Measurements from ENCODE around the gene ZNF117.
"Not testable (repeated sequence)": the region's sequence is repeated elsewhere in the genome, so short reads cannot be mapped to it uniquely, and the experiment has no call there.

ZNF117 gene

DNA sequence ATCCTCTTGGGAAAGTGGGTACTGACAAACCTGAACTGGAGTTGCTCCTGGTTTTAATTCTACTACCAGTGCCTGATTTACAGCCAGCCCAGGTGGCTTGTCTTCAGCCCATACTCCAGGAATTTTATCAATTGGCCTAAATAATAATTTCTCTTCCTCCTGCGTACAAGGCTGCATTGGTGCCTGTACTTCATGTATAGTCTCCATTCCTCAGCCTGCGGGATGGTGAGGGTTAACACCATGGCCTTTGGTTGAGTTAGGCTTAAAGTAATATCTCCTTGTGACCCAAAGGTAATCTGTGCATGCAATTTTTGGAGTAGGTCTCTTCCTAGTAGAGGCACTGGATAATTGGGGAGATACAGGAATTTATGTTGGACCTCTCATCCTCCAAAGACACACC lies 5.5 kb upstream of the ZNF117 start:
- DNase-seq = no peak

- DNase-seq = no peak
Observed at GRCh38 chr7:64993901-64994300, 3.1 kb upstream of the ZNF117 start.

- no peak for DNase-seq
Observed at GRCh38 chr7:64992971-64993370, 2.1 kb upstream of the ZNF117 start.

GRCh38 chr7:64990216-64990615 lies 620 bp downstream of the ZNF117 start:
- no peak for DNase-seq

GRCh38 chr7:64978497-64979203 lies 12.2 kb downstream of the ZNF117 start:
- DNase-seq = no peak

DNA sequence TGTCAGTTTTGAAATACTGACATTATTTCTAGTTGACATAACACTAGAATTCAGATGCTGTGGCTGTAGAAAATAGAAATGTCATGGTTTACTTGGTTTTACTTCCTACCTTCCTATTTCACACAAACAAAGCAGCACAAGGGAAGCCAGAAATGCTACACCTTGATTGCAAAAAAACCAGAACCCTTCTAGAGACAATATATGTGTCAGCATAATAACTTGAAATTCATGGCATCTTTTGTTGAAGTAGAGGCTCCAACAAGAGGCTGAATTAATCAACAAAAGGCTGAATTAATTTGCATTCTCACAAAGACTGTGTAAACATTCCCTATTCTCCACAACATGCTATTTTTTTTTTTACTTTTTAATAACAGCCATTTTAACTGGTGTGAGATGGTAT lies 25.2 kb downstream of the ZNF117 start:
- no peak for DNase-seq

GRCh38 chr7:64959072-64959747 lies 31.6 kb downstream of the ZNF117 start:
- no peak for DNase-seq

GRCh38 chr7:64951250-64951848 lies 39.5 kb downstream of the ZNF117 start:
- DNase-seq = peak; percentile 61

DNA sequence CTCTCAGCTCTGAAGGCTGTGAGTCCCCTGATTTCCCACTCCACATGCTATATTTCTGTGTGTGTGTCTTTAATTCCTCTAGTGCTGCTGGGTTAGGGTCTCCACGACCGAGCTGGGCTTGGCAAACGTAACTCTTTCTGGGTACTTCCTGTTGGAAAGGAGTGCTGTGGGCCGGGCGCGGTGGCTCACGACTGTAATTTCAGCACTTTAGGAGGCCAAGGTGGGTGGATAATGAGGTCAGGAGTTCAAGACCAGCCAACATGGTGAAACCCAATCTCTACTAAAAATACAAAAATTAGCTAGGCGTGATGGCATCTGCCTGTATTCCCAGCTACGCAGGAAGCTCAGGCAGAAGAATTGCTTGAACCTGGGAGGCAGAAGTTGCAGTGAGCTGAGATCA lies 40.2 kb downstream of the ZNF117 start:
- not testable (repeated sequence) for DNase-seq

DNA sequence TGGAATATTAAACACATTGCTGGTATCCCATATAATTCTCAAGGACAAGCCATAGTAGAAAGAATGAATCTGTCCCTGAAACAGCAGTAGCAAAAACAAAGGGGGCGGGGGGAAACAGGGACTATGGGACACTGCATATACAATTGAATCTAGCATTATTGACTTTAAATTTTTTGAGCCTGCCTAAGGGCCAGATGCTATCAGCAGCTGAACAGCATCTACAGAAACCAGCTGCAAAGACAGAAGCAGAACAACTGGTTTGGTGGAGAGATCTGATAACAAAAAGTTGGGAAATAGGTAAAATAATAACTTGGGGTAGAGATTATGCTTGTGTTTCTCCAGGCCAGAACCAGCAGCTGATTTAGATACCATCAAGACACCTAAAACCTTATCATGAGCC lies 42.1 kb downstream of the ZNF117 start:
- DNase-seq = not testable (repeated sequence)

DNA sequence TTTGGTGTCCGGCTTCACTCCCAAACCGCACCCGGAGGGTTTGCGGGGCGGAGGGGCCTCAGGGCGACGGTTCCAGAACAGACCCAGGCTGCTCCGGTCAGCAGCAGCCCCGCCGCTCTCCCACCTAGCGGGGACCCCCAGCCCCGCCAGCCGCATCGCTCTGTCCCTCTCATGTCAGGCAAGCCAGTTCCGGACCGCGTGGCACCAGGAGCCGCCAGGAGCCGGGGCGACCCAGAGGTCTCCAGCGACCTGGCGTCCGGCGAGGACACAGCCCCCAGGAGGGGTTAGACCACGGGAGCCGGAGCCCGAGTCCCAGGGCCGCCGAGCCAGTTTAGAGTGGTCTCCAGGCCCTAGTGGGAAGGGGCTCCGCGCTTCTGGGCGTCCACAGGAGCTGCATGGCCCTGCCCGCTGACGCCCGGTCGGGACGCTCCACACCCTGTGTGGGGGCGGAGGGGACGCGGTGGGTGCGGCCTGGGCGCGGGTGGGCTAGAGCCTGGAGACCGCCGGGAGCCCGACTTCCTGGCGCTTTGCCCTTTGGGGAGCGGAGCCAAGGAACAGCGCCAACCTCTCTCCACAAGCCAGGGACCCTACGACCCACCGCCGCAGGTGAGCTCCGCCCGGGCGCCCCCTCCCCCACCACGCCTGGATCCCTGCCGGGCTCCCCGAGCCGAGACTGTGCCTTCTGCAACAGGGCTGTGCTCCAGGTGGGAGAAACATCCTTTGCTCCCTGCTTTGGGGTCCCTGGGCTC lies 43.4 kb downstream of the ZNF117 start:
- DNase-seq = no peak

GRCh38 chr7:64946772-64947171 lies 44.1 kb downstream of the ZNF117 start:
- no peak for DNase-seq

DNA sequence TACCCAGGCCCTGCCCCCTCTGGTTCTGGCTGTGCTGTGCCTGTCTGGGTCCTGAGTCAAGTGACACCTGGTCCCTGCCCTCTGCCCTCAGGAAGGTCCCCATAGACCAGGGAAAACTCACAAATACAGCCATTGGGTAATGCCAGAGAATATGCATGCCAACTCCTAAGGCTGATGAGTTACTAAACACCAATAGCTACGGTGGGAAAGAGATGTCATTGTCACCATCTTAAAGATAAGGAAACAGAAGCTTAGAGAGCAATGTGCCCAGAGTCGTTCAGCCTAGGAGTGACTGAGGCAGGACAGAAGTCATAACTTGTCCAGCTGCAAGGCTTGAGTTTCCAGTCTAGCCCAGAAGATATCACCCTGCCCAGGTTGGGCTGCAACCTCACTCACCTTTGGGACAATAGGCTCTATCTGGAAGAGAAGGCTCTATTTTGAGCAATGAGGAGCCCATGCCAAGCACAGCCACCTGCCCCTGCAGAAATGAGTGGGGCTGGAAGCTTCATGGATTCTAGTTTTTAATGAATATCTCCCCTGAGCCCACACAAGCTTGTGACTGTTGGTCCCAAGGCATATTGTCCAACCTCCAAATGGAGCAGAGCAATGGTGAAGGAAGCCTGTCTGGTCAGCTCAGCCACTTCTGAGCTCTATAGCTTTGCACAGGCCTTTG lies 45.2 kb downstream of the ZNF117 start:
- no peak for DNase-seq

DNA sequence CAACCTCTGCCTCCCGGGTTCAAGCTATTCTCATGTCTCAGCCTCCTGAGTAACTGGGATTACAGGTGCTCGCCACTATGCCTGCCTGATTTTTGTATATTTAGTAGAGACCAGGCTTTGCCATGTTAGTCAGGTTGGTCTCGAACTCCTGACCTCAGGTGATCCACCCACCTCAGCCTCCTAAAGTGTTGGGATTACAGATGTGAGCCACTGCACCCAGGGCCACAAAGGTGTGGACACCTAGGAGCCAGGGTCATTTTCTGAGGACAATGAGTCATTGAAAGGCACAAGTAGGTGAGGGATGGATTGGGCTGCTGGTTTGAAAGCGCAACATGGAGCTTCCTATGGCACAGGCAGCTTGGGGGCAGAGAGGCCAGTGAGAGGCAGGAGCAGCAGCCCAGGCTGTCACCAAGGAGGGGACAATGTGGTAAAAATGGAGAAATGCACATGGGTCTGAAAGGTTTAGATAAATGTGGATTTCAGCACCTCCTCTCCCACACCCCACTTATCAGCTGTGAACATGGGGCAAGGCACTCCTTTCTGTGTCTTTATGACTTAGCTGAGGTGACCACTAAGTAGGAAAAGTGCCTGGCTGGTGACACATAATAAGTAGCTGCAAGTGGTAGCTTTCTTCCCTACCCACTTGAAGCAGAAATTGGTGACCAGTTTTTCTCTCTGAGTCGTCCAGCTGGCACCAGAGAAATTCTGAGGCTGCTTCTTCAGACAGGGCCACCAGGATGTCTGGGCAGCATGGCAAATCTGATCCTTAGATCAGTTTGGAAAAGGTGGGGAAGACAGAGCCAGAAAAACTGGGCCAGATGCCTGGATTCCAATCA lies 46.0 kb downstream of the ZNF117 start:
- DNase-seq = not testable (repeated sequence)

- DNase-seq = not testable (repeated sequence)
Observed at GRCh38 chr7:64940021-64940420, 50.8 kb downstream of the ZNF117 start.

DNA sequence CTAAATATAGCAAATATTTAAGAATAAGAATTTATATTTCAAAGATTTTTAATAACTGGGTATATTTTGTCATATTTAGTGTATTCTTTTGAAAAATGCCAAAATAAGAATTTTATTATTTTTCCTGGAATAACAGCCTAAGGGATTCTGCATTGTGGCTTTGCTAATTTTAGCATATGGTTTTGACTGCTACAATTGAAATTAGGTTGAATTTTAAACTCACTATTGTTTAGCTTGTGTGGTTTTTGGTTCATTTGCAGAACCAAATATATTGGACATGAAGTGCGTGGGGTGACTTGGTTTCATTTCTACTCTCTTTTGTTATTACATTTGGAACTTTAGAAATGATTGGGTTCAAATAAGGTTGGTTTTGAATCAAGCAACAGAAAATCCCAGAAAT lies 52.3 kb downstream of the ZNF117 start:
- DNase-seq = no peak

- DNase-seq = no peak
Observed at GRCh38 chr7:64934478-64934877, 56.4 kb downstream of the ZNF117 start.

GRCh38 chr7:64928252-64929187 lies 62.3 kb downstream of the ZNF117 start:
- DNase-seq = not testable (repeated sequence)
